ENCODE results near the gene ANKLE2.

The ANKLE2 gene

GRCh38 chr12:132804426-132804861 lies 42.8 kb upstream of the ANKLE2 start:
- Histone ChIP-seq H2BK120ac (ENCODE audit: insufficient read depth, low read length, poor library complexity) (no peak overlapping the region), H3K23ac (ENCODE audit: low read length) (no peak overlapping the region), H2BK5ac (ENCODE audit: low read depth, low read length, poor library complexity) (no peak overlapping the region), H3K36me3 (ENCODE audit: control insufficient read depth in 1 of 2, insufficient read depth in 2 of 2, low read length in 2 of 2) (peaks cover 74 to 78% of the 10 kb centered on the region in 2 experiments), H3K9ac (ENCODE audit: low read length) (no peak overlapping the region), H3K14ac (ENCODE audit: low read length) (no peak overlapping the region), H4K8ac (ENCODE audit: low read depth, low read length) (no peak overlapping the region), H3K9me3 (ENCODE audit: insufficient read depth, low read depth, low read length) (peaks cover 4% of the 10 kb centered on the region), H3K18ac (ENCODE audit: low read length) (no peak overlapping the region), H4K12ac (ENCODE audit: low read depth, low read length) (no peak overlapping the region), H2BK12ac (ENCODE audit: low read length) (no peak overlapping the region), H3K79me1 (ENCODE audit: low read length) (no peaks in the 10 kb centered on the region), H3K4me2 (ENCODE audit: low read length) (no peak overlapping the region), H3K4ac (ENCODE audit: low read depth, low read length) (no peak overlapping the region), H3K4me1 (ENCODE audit: control insufficient read depth in 1 of 2, insufficient read depth in 2 of 2, low read length in 2 of 2) (no peaks in the 10 kb centered on the region), H3K27me3 (ENCODE audit: insufficient read depth, low read length) (no peaks in the 10 kb centered on the region), H2AFZ (ENCODE audit: insufficient read depth, low read length, poor library complexity) (no peak overlapping the region), H3K27ac (ENCODE audit: low read depth, low read length) (no peak overlapping the region), H3K4me3 (ENCODE audit: low read depth, low read length) (no peak overlapping the region), H2AK5ac (ENCODE audit: low read length) (no peak overlapping the region), H3K79me2 (ENCODE audit: control insufficient read depth, insufficient read depth, low read length, poor library complexity) (peaks cover 2% of the 10 kb centered on the region), H4K91ac (ENCODE audit: low read depth, low read length) (no peak overlapping the region)
- DNase-seq = peak in 1 of 2 donors; percentile 48
- WGBS (ENCODE audit: extremely low coverage, insufficient coverage, insufficient read length) = no CpG with 5 or more reads among the region's 16 CpGs

- Histone ChIP-seq H3K4ac (ENCODE audit: low read depth, low read length) (no peak overlapping the region), H2AFZ (ENCODE audit: insufficient read depth, low read length, poor library complexity) (no peak overlapping the region)
Observed at GRCh38 chr12:132803888-132804287, 42.3 kb upstream of the ANKLE2 start.

GRCh38 chr12:132803125-132803524 lies 41.5 kb upstream of the ANKLE2 start:
- no peak overlapping the region for H2AK5ac ChIP-seq (ENCODE audit: low read length)
- no peaks in the 10 kb centered on the region for H3K79me1 ChIP-seq (ENCODE audit: low read length)
- H3K79me2 ChIP-seq (ENCODE audit: control insufficient read depth, insufficient read depth, low read length, poor library complexity) = peaks cover 2% of the 10 kb centered on the region
- no peak overlapping the region for H2BK120ac ChIP-seq (ENCODE audit: insufficient read depth, low read length, poor library complexity)
- no peak overlapping the region for H2BK12ac ChIP-seq (ENCODE audit: low read length)
- no peak overlapping the region for H2AFZ ChIP-seq (ENCODE audit: insufficient read depth, low read length, poor library complexity)
- H3K18ac ChIP-seq (ENCODE audit: low read length) = no peak overlapping the region
- no peak overlapping the region for H4K12ac ChIP-seq (ENCODE audit: low read depth, low read length)
- no CpG with 5 or more reads among the region's 14 CpGs for WGBS (ENCODE audit: extremely low coverage, insufficient coverage, insufficient read length)
- H3K4me3 ChIP-seq (ENCODE audit: low read depth, low read length) = no peak overlapping the region
- no peak overlapping the region for H3K4ac ChIP-seq (ENCODE audit: low read depth, low read length)
- peaks cover 80 to 84% of the 10 kb centered on the region in 2 experiments for H3K36me3 ChIP-seq (ENCODE audit: control insufficient read depth in 1 of 2, insufficient read depth in 2 of 2, low read length in 2 of 2)
- H3K9me3 ChIP-seq (ENCODE audit: insufficient read depth, low read depth, low read length) = peaks cover 4% of the 10 kb centered on the region
- no peak overlapping the region for H3K27ac ChIP-seq (ENCODE audit: low read depth, low read length)
- no peaks in the 10 kb centered on the region for H3K27me3 ChIP-seq (ENCODE audit: insufficient read depth, low read length)
- H3K9ac ChIP-seq (ENCODE audit: low read length) = no peak overlapping the region
- no peak overlapping the region for H3K14ac ChIP-seq (ENCODE audit: low read length)
- no peaks in the 10 kb centered on the region for H3K4me1 ChIP-seq (ENCODE audit: control insufficient read depth in 1 of 2, insufficient read depth in 2 of 2, low read length in 2 of 2)
- no peak overlapping the region for H4K8ac ChIP-seq (ENCODE audit: low read depth, low read length)
- no peak overlapping the region for H3K4me2 ChIP-seq (ENCODE audit: low read length)
- no peak overlapping the region for H2BK5ac ChIP-seq (ENCODE audit: low read depth, low read length, poor library complexity)
- no peak overlapping the region for H4K91ac ChIP-seq (ENCODE audit: low read depth, low read length)
- DNase-seq = no peak
- H3K23ac ChIP-seq (ENCODE audit: low read length) = no peak overlapping the region

More at GRCh38 chr12:132803888-132804287, 42.3 kb upstream of the ANKLE2 start:
- Histone ChIP-seq H4K12ac (ENCODE audit: low read depth, low read length) (no peak overlapping the region), H2BK120ac (ENCODE audit: insufficient read depth, low read length, poor library complexity) (no peak overlapping the region), H4K91ac (ENCODE audit: low read depth, low read length) (no peak overlapping the region), H3K27ac (ENCODE audit: low read depth, low read length) (no peak overlapping the region), H3K79me2 (ENCODE audit: control insufficient read depth, insufficient read depth, low read length, poor library complexity) (peaks cover 2% of the 10 kb centered on the region), H3K4me1 (ENCODE audit: control insufficient read depth in 1 of 2, insufficient read depth in 2 of 2, low read length in 2 of 2) (no peaks in the 10 kb centered on the region), H3K79me1 (ENCODE audit: low read length) (no peaks in the 10 kb centered on the region), H3K4me2 (ENCODE audit: low read length) (no peak overlapping the region), H2AK5ac (ENCODE audit: low read length) (no peak overlapping the region), H3K18ac (ENCODE audit: low read length) (no peak overlapping the region), H3K9me3 (ENCODE audit: insufficient read depth, low read depth, low read length) (peaks cover 4% of the 10 kb centered on the region), H2BK5ac (ENCODE audit: low read depth, low read length, poor library complexity) (no peak overlapping the region), H2BK12ac (ENCODE audit: low read length) (no peak overlapping the region), H3K9ac (ENCODE audit: low read length) (no peak overlapping the region), H3K4me3 (ENCODE audit: low read depth, low read length) (no peak overlapping the region), H3K14ac (ENCODE audit: low read length) (no peak overlapping the region), H3K36me3 (ENCODE audit: control insufficient read depth in 1 of 2, insufficient read depth in 2 of 2, low read length in 2 of 2) (peaks cover 79 to 83% of the 10 kb centered on the region in 2 experiments), H3K23ac (ENCODE audit: low read length) (no peak overlapping the region), H4K8ac (ENCODE audit: low read depth, low read length) (no peak overlapping the region), H3K27me3 (ENCODE audit: insufficient read depth, low read length) (no peaks in the 10 kb centered on the region)
- WGBS (ENCODE audit: extremely low coverage, insufficient coverage, insufficient read length) = no CpG with 5 or more reads among the region's 15 CpGs
- DNase-seq = no peak

- DNase-seq = no peak
- no peak overlapping the region for H2BK120ac ChIP-seq (ENCODE audit: insufficient read depth, low read length, poor library complexity)
- H3K23ac ChIP-seq (ENCODE audit: low read length) = no peak overlapping the region
- peaks cover 2% of the 10 kb centered on the region for H3K79me2 ChIP-seq (ENCODE audit: control insufficient read depth, insufficient read depth, low read length, poor library complexity)
- no peak overlapping the region for H2AK5ac ChIP-seq (ENCODE audit: low read length)
- H2BK12ac ChIP-seq (ENCODE audit: low read length) = no peak overlapping the region
- no peaks in the 10 kb centered on the region for H3K79me1 ChIP-seq (ENCODE audit: low read length)
- no peak overlapping the region for H3K4me3 ChIP-seq (ENCODE audit: low read depth, low read length)
- H2BK5ac ChIP-seq (ENCODE audit: low read depth, low read length, poor library complexity) = no peak overlapping the region
- no peak overlapping the region for H4K8ac ChIP-seq (ENCODE audit: low read depth, low read length)
- peaks cover 83 to 84% of the 10 kb centered on the region in 2 experiments for H3K36me3 ChIP-seq (ENCODE audit: control insufficient read depth in 1 of 2, insufficient read depth in 2 of 2, low read length in 2 of 2)
- H3K4me2 ChIP-seq (ENCODE audit: low read length) = no peak overlapping the region
- no peak overlapping the region for H4K91ac ChIP-seq (ENCODE audit: low read depth, low read length)
- H3K18ac ChIP-seq (ENCODE audit: low read length) = no peak overlapping the region
- no peaks in the 10 kb centered on the region for H3K4me1 ChIP-seq (ENCODE audit: control insufficient read depth in 1 of 2, insufficient read depth in 2 of 2, low read length in 2 of 2)
- no peak overlapping the region for H3K4ac ChIP-seq (ENCODE audit: low read depth, low read length)
- H3K27ac ChIP-seq (ENCODE audit: low read depth, low read length) = no peak overlapping the region
- H3K14ac ChIP-seq (ENCODE audit: low read length) = no peak overlapping the region
- H3K27me3 ChIP-seq (ENCODE audit: insufficient read depth, low read length) = no peaks in the 10 kb centered on the region
- peaks cover 4% of the 10 kb centered on the region for H3K9me3 ChIP-seq (ENCODE audit: insufficient read depth, low read depth, low read length)
- no peak overlapping the region for H3K9ac ChIP-seq (ENCODE audit: low read length)
- H4K12ac ChIP-seq (ENCODE audit: low read depth, low read length) = no peak overlapping the region
- H2AFZ ChIP-seq (ENCODE audit: insufficient read depth, low read length, poor library complexity) = no peak overlapping the region
- WGBS (ENCODE audit: extremely low coverage, insufficient coverage, insufficient read length) = no CpG with 5 or more reads among the region's 28 CpGs
Observed at GRCh38 chr12:132801741-132802140, 40.1 kb upstream of the ANKLE2 start.

Data from trophoblast cell (in vitro differentiated cells and primary cell).